K562 (cell line): ENCODE results near the gene SERTAD2. TPM values are rescaled to one million over a fixed set of nuclear protein-coding genes. Genes with fewer than 3 reads are reported as not detected.

Experiments used
- CHCHD3 ChIP-seq: fragments of 250-450 bp; sonication (Bioruptor Pico); IDR thresholded peaks from 2 replicates; pipeline ENCODE4 v2.1.2; 2022; ENCODE audit warnings: mild to moderate bottlenecking
- DACH1 ChIP-seq: fragments of 450-650 bp; IDR thresholded peaks from 2 replicates; pipeline ENCODE4 v1.6.1; 2018; ENCODE audit not compliant: partially characterized antibody
- ELF4 ChIP-seq: fragments of 450-650 bp; formaldehyde crosslinking; IDR thresholded peaks from 2 replicates; pipeline ENCODE4 v1.4.0; 2022; ENCODE audit warnings: missing genetic modification characterization
- FIP1L1 ChIP-seq: fragments of 200-400 bp; formaldehyde crosslinking; IDR thresholded peaks from 2 replicates; pipeline ENCODE4 v1.6.1; 2018; ENCODE audit warnings: mild to moderate bottlenecking, low read depth, low read length; ENCODE audit not compliant: poor library complexity, severe bottlenecking
- HDAC2 ChIP-seq: fragments of 450-650 bp; IDR thresholded peaks from 2 replicates; pipeline ENCODE4 v1.6.1; 2016; ENCODE audit warnings: mild to moderate bottlenecking
- MBD2 ChIP-seq: sonication (generic); IDR thresholded peaks from 2 replicates; pipeline ENCODE4 v1.6.1; 2016; ENCODE audit warnings: low read depth, borderline replicate concordance
- NBN ChIP-seq: fragments of 450-650 bp; IDR thresholded peaks from 2 replicates; pipeline ENCODE4 v1.6.1; 2016; ENCODE audit warnings: low read depth, mild to moderate bottlenecking
- NFE2 ChIP-seq: IDR thresholded peaks from 2 replicates; pipeline ENCODE4 v1.6.1; 2014; ENCODE audit warnings: antibody characterized with exemption, low read depth
- NFYB ChIP-seq: IDR thresholded peaks from 2 replicates; pipeline ENCODE4 v1.6.1; 2011; ENCODE audit warnings: mild to moderate bottlenecking, moderate library complexity; ENCODE audit not compliant: insufficient read length; ENCODE audit errors: extremely low read depth
- POLR2H ChIP-seq: IDR thresholded peaks from 2 replicates; pipeline ENCODE4 v1.6.1; 2016; ENCODE audit warnings: missing genetic modification characterization, low read depth, mild to moderate bottlenecking, control low read depth, missing compliant biosample characterization, moderate library complexity
- SMARCA4 ChIP-seq: fragments of 450-650 bp; IDR thresholded peaks from 2 replicates; pipeline ENCODE4 v1.6.1; 2016
- THAP12 ChIP-seq: fragments of 250-450 bp; sonication (Bioruptor Pico); IDR thresholded peaks from 2 replicates; pipeline ENCODE4 v1.9.0; 2021; ENCODE audit warnings: mild to moderate bottlenecking, inconsistent platforms
- TOE1 ChIP-seq, 2 experiments: fragments of 450-650 bp in 1 of 2; sonication (generic) in 1 of 2; formaldehyde crosslinking in 1 of 2; IDR thresholded peaks; 2 replicates each; pipeline versions ENCODE4 v1.7.1 to v1.8.0; 2016 to 2022; ENCODE audit warnings: borderline replicate concordance in 2 of 2, mild to moderate bottlenecking in 2 of 2, antibody characterized with exemption in 1 of 2, inconsistent platforms in 1 of 2, low read depth in 1 of 2, missing genetic modification reagents in 1 of 2, moderate library complexity in 1 of 2
- U2AF1 ChIP-seq: fragments of 200-400 bp; formaldehyde crosslinking; optimal IDR thresholded peaks from 2 replicates; pipeline ENCODE3; 2017; ENCODE audit warnings: mild to moderate bottlenecking, low read depth, low read length, moderate library complexity
- ZNF134 ChIP-seq: fragments of 250-450 bp; sonication (Bioruptor Pico); conservative IDR thresholded peaks from 2 replicates; pipeline ENCODE4 v1.4.0; 2020
- ZNF232 ChIP-seq: sonication (generic); formaldehyde crosslinking; IDR thresholded peaks from 2 replicates; pipeline ENCODE4 v1.8.0; 2022; ENCODE audit warnings: mild to moderate bottlenecking, missing genetic modification reagents
- ZNF3 ChIP-seq: fragments of 250-450 bp; sonication (Bioruptor Pico); IDR thresholded peaks from 2 replicates; pipeline ENCODE4 v1.5.0; 2021; ENCODE audit warnings: mild to moderate bottlenecking, moderate library complexity
- ZNF583 ChIP-seq: fragments of 250-450 bp; sonication (Bioruptor Pico); IDR thresholded peaks from 2 replicates; pipeline ENCODE4 v1.4.0; 2020
- ZNF592 ChIP-seq: fragments of 450-650 bp; IDR thresholded peaks from 2 replicates; pipeline ENCODE4 v1.6.1; 2017; ENCODE audit warnings: antibody characterized with exemption, mild to moderate bottlenecking
- ZNF77 ChIP-seq: fragments of 250-450 bp; sonication (Bioruptor Pico); IDR thresholded peaks from 2 replicates; pipeline ENCODE4 v1.5.0; 2020
- polyA plus RNA-seq, 8 experiments: library from polyadenylated mRNA; depleted of rRNA in 4 of 8; stranded (reverse) in 5 of 8; unstranded in 3 of 8; fragments of >200 nt; fragmentation: Nextera tagmentation in 2 of 8; fragmentation: Illumina TruSeq in 1 of 8; extraction: Ambion mirVana in 2 of 8; extraction: Trizol in 1 of 8; gene quantifications; 2 replicates each; pipeline versions ENCODE4 v1.2.1 to v1.2.3, GENCODE V29; 2011 to 2014; ENCODE audit warnings: inconsistent platforms in 1 of 8, missing spikeins in 1 of 8
- total RNA-seq, 7 experiments: library from RNA; depleted of rRNA in 6 of 7; stranded (reverse); fragments of >200 nt in 6 of 7; fragmentation: Illumina TruSeq in 2 of 7; extraction: Trizol in 2 of 7; gene quantifications; 2 replicates each; pipeline versions ENCODE4 v1.2.1 to v1.2.3, GENCODE V29; 2011 to 2021; ENCODE audit warnings: low replicate concordance in 1 of 7

The SERTAD2 gene
- total and polyA plus RNA-seq, 9 of the 15 experiments (the other 6 are each of a cell fraction or from before 2014, with no cell fraction given), result 3.0 to 12.5 (median 6.1) TPM

- TF ChIP-seq ZNF232 (CRISPR knock-in tag) (no peak), ZNF77 (CRISPR knock-in tag) (no peak), HDAC2 (peak; percentile 14; the same call in 1 of the 2 replicates), U2AF1 (no peak), SMARCA4 (peak; percentile 56), FIP1L1 (peak; percentile 0), TOE1 (IDR thresholded peaks at IDR 0.05; ENCODE audit: borderline replicate concordance) (no peak), TOE1 (CRISPR knock-in tag; IDR thresholded peaks at IDR 0.05; ENCODE audit: borderline replicate concordance, low read depth) (no peak), NFYB (no peak), CHCHD3 (CRISPR knock-in tag) (no peak), THAP12 (CRISPR knock-in tag) (no peak), DACH1 (peak; percentile 10), ZNF592 (no peak), ZNF134 (CRISPR knock-in tag) (no peak), NBN (no peak), ZNF583 (CRISPR knock-in tag) (no peak), ZNF3 (CRISPR knock-in tag) (no peak), MBD2 (no peak), ELF4 (CRISPR knock-in tag) (no peak), NFE2 (peak; percentile 70), POLR2H (tag) (no peak)
Observed at GRCh38 chr2:64652231-64653108, 1.2 kb downstream of the SERTAD2 start (continued).
